Measurements from ENCODE around the gene FANCM.

The FANCM gene

DNA sequence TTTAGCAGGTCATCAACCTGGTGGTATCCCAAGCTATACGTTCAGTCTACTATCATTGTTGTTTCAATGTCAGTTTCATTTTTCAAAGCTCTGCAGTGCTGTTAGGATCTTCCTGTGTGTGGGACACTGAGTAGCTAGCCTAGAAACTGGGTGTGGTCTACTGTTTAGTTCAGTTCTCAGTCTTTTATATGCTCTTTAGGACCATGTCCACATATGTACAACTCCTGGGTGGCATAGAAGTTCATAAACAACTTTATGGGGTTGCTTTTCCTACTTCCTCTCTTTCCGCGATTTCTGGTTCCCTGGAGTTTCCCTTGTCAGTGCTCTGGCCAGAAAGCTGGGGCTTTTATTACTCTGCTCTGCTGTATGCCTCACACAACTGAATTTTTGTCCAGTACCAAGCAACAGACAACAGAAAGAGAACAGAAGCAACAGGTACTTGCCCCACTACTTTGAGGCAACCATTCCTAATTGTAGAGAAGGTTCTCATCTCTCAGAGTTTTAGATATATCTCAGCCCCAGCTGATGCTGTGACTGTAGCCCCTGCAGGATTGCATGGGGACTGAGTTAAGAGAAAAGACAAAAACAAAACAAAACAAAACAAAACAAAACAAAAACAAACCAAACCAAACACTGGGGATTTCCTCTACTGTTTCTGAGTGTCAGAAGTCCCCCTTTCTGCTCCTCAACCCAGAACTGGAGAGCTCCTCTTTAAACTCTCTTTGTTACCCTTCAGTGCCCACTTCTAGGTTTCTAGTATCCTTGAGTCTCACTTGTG is 86.9 kb downstream of the FANCM start:
- no peaks in the 10 kb centered on the region for H3K9me3 ChIP-seq (ENCODE audit: severe bottlenecking)
- TF ChIP-seq, protein P1, sequence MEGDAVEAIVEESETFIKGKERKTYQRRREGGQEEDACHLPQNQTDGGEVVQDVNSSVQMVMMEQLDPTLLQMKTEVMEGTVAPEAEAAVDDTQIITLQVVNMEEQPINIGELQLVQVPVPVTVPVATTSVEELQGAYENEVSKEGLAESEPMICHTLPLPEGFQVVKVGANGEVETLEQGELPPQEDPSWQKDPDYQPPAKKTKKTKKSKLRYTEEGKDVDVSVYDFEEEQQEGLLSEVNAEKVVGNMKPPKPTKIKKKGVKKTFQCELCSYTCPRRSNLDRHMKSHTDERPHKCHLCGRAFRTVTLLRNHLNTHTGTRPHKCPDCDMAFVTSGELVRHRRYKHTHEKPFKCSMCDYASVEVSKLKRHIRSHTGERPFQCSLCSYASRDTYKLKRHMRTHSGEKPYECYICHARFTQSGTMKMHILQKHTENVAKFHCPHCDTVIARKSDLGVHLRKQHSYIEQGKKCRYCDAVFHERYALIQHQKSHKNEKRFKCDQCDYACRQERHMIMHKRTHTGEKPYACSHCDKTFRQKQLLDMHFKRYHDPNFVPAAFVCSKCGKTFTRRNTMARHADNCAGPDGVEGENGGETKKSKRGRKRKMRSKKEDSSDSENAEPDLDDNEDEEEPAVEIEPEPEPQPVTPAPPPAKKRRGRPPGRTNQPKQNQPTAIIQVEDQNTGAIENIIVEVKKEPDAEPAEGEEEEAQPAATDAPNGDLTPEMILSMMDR (IDR thresholded peaks at IDR 0.05; ENCODE audit: low read depth, low read length), result no peak
- peaks cover 19% of the 10 kb centered on the region for H3K36me3 ChIP-seq
- DNase-seq, result no peak
- H3K27ac ChIP-seq, result no peak overlapping the region
- H3K27me3 ChIP-seq (ENCODE audit: insufficient read depth, low read depth, severe bottlenecking), result no peaks in the 10 kb centered on the region
- H3K4me3 ChIP-seq (ENCODE audit: low read depth, low read length), result no peak overlapping the region

DNA sequence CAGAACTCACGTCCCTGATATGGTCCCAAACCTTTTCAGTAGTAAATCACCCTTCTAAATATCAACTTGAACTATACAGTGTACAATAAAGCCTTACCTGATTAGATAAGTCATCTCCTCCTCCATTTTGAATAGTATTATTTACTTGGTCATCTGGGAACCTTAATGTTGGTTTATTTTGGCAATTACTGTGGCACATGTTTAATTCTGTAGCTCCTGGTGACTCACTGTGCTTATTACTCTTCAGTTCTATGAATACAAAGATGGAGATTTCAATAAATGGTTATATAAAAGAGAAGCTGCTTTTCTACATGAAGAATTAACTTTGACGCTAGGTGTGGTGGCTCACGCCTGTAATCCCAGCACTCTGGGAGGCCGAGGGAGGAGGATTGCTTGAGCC is 91.8 kb downstream of the FANCM start:
- Histone ChIP-seq H3K9me3 (ENCODE audit: severe bottlenecking) (no peaks in the 10 kb centered on the region), H3K36me3 (peaks cover 45% of the 10 kb centered on the region), H3K4me3 (ENCODE audit: low read depth, low read length) (no peak overlapping the region), H3K27me3 (ENCODE audit: insufficient read depth, low read depth, severe bottlenecking) (no peaks in the 10 kb centered on the region), H3K27ac (no peak overlapping the region)
- TF ChIP-seq, protein P1 (IDR thresholded peaks at IDR 0.05; ENCODE audit: low read depth, low read length), result no peak
- no peak for DNase-seq

DNA sequence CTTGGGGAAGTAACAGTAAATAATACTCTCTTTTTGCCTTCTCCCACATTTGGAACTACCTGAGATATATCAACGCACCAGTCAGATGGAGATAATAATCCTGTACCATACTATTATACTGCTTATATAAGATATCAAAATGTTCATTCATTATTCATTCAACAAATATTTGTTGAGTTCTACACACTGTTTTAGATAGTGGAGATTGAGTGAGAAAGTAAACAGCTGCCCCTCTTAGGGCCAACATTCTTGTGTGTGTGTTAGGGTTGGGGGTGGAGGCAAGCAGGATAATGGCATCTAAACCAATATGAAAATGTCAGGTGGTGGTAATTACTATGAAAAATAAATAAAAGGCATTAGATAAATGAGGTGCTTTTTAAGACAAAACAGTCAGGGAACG is 103.3 kb downstream of the FANCM start:
- Histone ChIP-seq H3K27me3 (ENCODE audit: insufficient read depth, low read depth, severe bottlenecking) (no peaks in the 10 kb centered on the region), H3K27ac (no peak overlapping the region), H3K36me3 (peaks cover 10% of the 10 kb centered on the region), H3K9me3 (ENCODE audit: severe bottlenecking) (no peaks in the 10 kb centered on the region), H3K4me3 (ENCODE audit: low read depth, low read length) (no peak overlapping the region)
- no peak for DNase-seq
- TF ChIP-seq, protein P1 (IDR thresholded peaks at IDR 0.05; ENCODE audit: low read depth, low read length), result no peak

DNA sequence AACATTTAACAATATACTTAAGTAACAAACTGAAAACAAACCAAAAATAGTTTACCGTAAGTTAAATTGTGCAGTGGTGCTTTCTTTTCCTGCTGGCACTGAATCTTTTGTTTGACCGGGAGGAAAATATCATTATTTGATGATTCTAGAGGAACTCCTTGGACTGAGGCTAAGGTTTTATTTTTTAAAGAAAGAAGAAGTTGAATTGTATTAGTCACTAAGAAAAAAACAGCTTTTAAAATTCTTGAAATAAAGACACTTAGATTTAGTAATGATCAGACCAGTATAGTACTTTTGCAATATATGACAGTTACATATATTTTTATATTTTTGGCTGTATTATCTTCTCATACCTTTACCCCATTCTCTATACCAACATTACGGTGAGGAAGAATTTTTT is 107.0 kb downstream of the FANCM start:
- H3K27ac ChIP-seq, result no peak overlapping the region
- H3K36me3 ChIP-seq, result peaks cover 3% of the 10 kb centered on the region; the same call in 1 of the 2 replicates
- TF ChIP-seq, protein P1 (IDR thresholded peaks at IDR 0.05; ENCODE audit: low read depth, low read length), result no peak
- no peaks in the 10 kb centered on the region for H3K27me3 ChIP-seq (ENCODE audit: insufficient read depth, low read depth, severe bottlenecking)
- H3K4me3 ChIP-seq (ENCODE audit: low read depth, low read length), result no peak overlapping the region
- H3K9me3 ChIP-seq (ENCODE audit: severe bottlenecking), result no peaks in the 10 kb centered on the region
- DNase-seq, result no peak

DNA sequence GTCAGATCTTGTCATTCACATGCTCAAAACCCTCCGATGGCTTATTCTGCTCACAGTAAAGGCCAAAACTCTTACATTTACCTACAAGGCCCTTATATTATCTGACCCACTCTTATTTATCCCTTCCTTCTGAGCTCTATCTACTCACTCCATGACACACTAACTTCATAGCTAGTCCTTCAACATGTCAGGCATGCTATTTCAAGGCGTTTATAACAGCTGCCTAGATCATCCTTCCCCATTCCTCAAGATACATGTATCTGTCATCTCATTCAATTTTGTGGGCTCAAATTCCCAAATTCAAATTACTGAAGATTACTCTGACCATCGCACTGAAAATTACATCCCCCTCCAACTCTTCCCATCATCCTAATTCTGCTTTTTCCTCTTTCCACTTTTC is 110.4 kb downstream of the FANCM start:
- Histone ChIP-seq H3K4me3 (ENCODE audit: low read depth, low read length) (no peak overlapping the region), H3K27ac (no peak overlapping the region), H3K9me3 (ENCODE audit: severe bottlenecking) (no peaks in the 10 kb centered on the region), H3K36me3 (no peaks in the 10 kb centered on the region; the same call in 1 of the 2 replicates), H3K27me3 (ENCODE audit: insufficient read depth, low read depth, severe bottlenecking) (no peaks in the 10 kb centered on the region)
- DNase-seq, result no peak
- TF ChIP-seq, protein P1 (IDR thresholded peaks at IDR 0.05; ENCODE audit: low read depth, low read length), result no peak

DNA sequence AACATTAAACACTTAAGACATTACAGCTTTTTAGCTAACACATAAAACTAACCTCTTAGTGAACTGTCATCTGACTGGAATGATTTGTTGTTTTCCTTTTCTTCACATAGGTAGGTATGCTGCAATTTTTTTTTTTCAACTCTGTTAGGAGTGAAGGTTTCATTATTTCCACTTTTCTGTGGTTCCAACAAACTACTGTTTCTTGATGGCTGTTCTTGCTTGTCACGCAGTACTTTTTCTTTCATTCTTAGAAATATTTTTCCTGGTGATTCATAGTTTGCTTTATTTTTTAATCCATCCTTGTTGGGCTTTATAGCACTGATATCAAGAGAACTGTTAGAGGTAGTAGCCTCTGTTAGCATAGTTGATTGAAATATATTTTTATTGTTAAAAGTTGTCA is 111.0 kb downstream of the FANCM start:
- TF ChIP-seq, protein P1 (IDR thresholded peaks at IDR 0.05; ENCODE audit: low read depth, low read length), result no peak
- H3K27ac ChIP-seq, result no peak overlapping the region
- H3K36me3 ChIP-seq, result no peaks in the 10 kb centered on the region; the same call in 1 of the 2 replicates
- H3K4me3 ChIP-seq (ENCODE audit: low read depth, low read length), result no peak overlapping the region
- DNase-seq, result no peak
- no peaks in the 10 kb centered on the region for H3K9me3 ChIP-seq (ENCODE audit: severe bottlenecking)
- H3K27me3 ChIP-seq (ENCODE audit: insufficient read depth, low read depth, severe bottlenecking), result no peaks in the 10 kb centered on the region
